Gastroesophageal sphincter (tissue), 3 donors: ENCODE measurements around the gene MPI.

ENCODE experiments used
- EP300 ChIP-seq: sonication (generic); formaldehyde crosslinking; IDR thresholded peaks from one replicate; pipeline ENCODE4 v1.6.1; 2017; ENCODE audit warnings: antibody characterized with exemption, mild to moderate bottlenecking
- POLR2A ChIP-seq, 2 donors: fragments of 450-650 bp; IDR thresholded peaks; one replicate each; pipeline ENCODE4 v1.6.1; 2017; ENCODE audit warnings: antibody characterized with exemption in 2 of 2, mild to moderate bottlenecking in 2 of 2, moderate library complexity in 1 of 2
- TF ChIP-seq, protein P1 (sequence below), 4 experiments: fragments of 200-600 bp in 2 of 4; fragments of 450-650 bp in 2 of 4; sonication (generic) in 1 of 4; IDR thresholded peaks; one replicate each; pipeline ENCODE4 v1.5.1; 2017 to 2019; ENCODE audit warnings: antibody characterized with exemption in 4 of 4, mild to moderate bottlenecking in 2 of 4, moderate library complexity in 2 of 4

DNA sequence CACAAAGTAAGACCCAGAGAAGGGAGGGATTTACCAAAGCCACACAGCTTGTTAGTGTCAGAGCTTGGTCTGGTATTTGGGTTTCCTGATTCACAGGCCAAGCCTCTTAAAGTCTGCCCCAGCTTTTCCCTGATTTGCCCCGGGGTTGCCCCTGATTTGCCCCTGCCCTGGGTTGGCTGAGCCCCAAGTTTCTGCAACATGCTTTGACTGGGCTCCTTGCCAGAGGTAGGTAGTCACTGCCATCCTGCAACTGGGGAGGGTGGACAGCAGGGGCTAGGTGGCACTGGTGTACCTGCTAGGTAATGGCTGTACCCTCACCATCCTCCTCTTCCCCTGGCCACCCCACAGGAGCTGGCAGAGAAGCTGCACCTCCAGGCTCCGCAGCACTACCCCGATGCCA is 2.5 kb downstream of the MPI start:
- TF ChIP-seq, protein P1, sequence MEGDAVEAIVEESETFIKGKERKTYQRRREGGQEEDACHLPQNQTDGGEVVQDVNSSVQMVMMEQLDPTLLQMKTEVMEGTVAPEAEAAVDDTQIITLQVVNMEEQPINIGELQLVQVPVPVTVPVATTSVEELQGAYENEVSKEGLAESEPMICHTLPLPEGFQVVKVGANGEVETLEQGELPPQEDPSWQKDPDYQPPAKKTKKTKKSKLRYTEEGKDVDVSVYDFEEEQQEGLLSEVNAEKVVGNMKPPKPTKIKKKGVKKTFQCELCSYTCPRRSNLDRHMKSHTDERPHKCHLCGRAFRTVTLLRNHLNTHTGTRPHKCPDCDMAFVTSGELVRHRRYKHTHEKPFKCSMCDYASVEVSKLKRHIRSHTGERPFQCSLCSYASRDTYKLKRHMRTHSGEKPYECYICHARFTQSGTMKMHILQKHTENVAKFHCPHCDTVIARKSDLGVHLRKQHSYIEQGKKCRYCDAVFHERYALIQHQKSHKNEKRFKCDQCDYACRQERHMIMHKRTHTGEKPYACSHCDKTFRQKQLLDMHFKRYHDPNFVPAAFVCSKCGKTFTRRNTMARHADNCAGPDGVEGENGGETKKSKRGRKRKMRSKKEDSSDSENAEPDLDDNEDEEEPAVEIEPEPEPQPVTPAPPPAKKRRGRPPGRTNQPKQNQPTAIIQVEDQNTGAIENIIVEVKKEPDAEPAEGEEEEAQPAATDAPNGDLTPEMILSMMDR (IDR thresholded peaks at IDR 0.05), result no peak
- TF ChIP-seq POLR2A (IDR thresholded peaks at IDR 0.05), result no peak
- TF ChIP-seq EP300, result no peak
